NCI-H2081 treated with DMSO at 0.1 percent for 48 hours (cell line): ENCODE data around the gene HYDIN.

Source experiments
- DNase-seq: peaks from one replicate; lab custom pipeline; 2025; lab: John Stamatoyannopoulos, UW

HYDIN gene

DNA sequence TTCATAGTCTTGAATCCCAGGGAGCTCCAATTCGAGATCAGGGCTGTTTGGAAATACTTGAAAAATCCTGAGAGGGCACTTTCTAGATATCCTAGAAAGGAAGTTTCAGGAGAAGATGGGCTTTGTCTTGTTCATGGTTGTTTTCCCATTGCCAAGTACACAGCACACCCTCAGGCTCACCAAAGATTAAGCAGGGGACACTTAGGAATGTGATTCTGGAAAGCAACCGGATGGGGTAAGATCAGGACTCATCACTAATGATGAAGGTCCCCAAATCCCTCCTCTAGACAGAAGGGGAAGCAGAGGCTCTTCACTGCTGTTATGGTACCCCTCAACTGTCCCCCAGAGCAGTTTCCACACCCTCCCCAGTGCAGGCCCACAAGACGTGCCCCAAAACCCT, 470.3 kb downstream of the HYDIN start:
- DNase-seq = no peak

DNA sequence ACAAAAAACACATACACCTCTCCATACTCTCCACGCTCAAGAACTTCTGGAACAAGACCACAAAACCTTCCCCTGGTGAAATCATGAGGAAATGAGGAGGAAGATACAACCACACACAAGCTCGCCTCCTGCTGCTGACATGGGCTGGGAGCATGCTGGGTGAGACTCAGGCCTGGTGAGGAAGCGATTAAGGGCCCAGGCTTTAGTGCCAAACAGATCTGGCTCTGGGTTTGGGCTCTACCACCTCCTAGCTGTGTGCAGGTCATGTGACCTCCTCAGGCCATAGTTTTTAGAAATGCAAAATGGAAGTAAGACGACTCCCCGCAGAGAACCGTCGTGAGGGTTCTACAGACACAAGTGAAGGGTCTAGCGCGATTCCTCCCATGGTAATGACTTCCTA, 470.9 kb downstream of the HYDIN start:
- no peak for DNase-seq

DNA sequence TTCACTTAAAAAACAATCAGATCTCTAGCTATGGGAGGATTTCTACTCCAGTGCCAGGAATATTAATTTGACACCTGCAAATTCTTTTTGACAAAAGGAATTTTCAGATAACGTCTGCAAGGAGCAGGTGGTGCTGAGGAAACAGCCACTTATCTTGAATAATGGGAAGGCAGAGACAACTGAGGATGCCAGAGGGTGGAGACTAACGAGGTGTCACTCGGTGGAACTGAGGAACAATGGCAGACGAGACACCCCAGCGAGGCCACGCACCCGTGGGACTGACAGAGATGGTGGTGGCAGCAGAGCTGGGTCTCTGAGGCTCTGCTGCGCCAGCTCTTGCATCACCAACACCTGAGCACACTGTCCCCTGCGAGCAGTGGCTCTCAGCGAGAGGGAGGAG, 471.7 kb downstream of the HYDIN start:
- DNase-seq = no peak
